Liver (tissue), 9 donors: ENCODE measurements around the gene FADD. TPM values are rescaled to one million over a fixed set of nuclear protein-coding genes. Genes with fewer than 3 reads are reported as not detected.

Experiments used
- DNase-seq: peaks from one replicate; pipeline ENCODE4 v3.0.0-alpha.2; 2017; ENCODE audit warnings: low spot score
- H3K27ac ChIP-seq, 2 donors: one replicate each; pipeline ENCODE4 v1.7.0; 2013; ENCODE audit warnings: inconsistent platforms in 2 of 2, low read length in 2 of 2, control low read depth in 1 of 2, low read depth in 1 of 2, mild to moderate bottlenecking in 1 of 2
- H3K27me3 ChIP-seq, 4 donors: one replicate each; pipeline versions ENCODE4 v1.6.1 to v1.7.0; 2013; ENCODE audit warnings: low read length in 3 of 4, inconsistent platforms in 1 of 4, mild to moderate bottlenecking in 1 of 4, moderate library complexity in 1 of 4; ENCODE audit not compliant: control insufficient read depth in 4 of 4, insufficient read depth in 4 of 4
- H3K36me3 ChIP-seq, 4 donors: one replicate each; pipeline versions ENCODE4 v1.6.1 to v1.7.0; 2013; ENCODE audit warnings: low read length in 3 of 4, mild to moderate bottlenecking in 3 of 4, low read depth in 1 of 4, moderate library complexity in 1 of 4; ENCODE audit not compliant: control insufficient read depth in 4 of 4, insufficient read depth in 3 of 4
- H3K4me1 ChIP-seq, 4 donors: one replicate each; pipeline versions ENCODE4 v1.6.1 to v1.7.0; 2013; ENCODE audit warnings: low read length in 3 of 4, mild to moderate bottlenecking in 3 of 4, moderate library complexity in 1 of 4; ENCODE audit not compliant: control insufficient read depth in 4 of 4, insufficient read depth in 4 of 4
- H3K4me3 ChIP-seq, 3 donors: one replicate each; pipeline versions ENCODE4 v1.6.1 to v1.7.0; 2013; ENCODE audit warnings: low read length in 3 of 3, control low read depth in 1 of 3, low read depth in 1 of 3, mild to moderate bottlenecking in 1 of 3
- H3K9ac ChIP-seq, 2 donors: one replicate each; pipeline ENCODE4 v1.7.0; 2013; ENCODE audit warnings: low read length in 2 of 2, mild to moderate bottlenecking in 2 of 2, moderate library complexity in 2 of 2, control low read depth in 1 of 2, low read depth in 1 of 2
- H3K9me3 ChIP-seq, 4 donors: one replicate each; pipeline versions ENCODE4 v1.6.1 to v1.7.0; 2013; ENCODE audit warnings: low read length in 3 of 4; ENCODE audit not compliant: control insufficient read depth in 4 of 4
- CTCF ChIP-seq: fragments of 150-350 bp; IDR thresholded peaks from 2 replicates; pipeline ENCODE4 v1.5.1; 2017; ENCODE audit warnings: improper control_type of control experiment, low read depth, low read length; ENCODE audit not compliant: missing input control
- EGR1 ChIP-seq, 2 donors: IDR thresholded peaks; 2 replicates each; pipeline ENCODE4 v1.6.1; 2016 to 2018; ENCODE audit warnings: antibody characterized with exemption in 2 of 2, low read depth in 2 of 2
- FOXA1 ChIP-seq: IDR thresholded peaks from 2 replicates; pipeline ENCODE4 v1.6.1; 2016; ENCODE audit warnings: antibody characterized with exemption
- FOXA2 ChIP-seq: IDR thresholded peaks from 2 replicates; pipeline ENCODE4 v1.6.1; 2016; ENCODE audit warnings: antibody characterized with exemption
- GABPA ChIP-seq, 2 donors: IDR thresholded peaks in 1 of 2; conservative IDR thresholded peaks in 1 of 2; 2 replicates each; pipeline ENCODE4 v1.6.1; 2016; ENCODE audit warnings: antibody characterized with exemption in 2 of 2, mild to moderate bottlenecking in 1 of 2, moderate library complexity in 1 of 2
- HNF4G ChIP-seq: IDR thresholded peaks from 2 replicates; pipeline ENCODE4 v1.6.1; 2016; ENCODE audit warnings: antibody characterized with exemption
- MAX ChIP-seq: IDR thresholded peaks from 2 replicates; pipeline ENCODE4 v1.6.1; 2016; ENCODE audit warnings: antibody characterized with exemption
- NR2F2 ChIP-seq: IDR thresholded peaks from 2 replicates; pipeline ENCODE4 v1.6.1; 2016; ENCODE audit warnings: antibody characterized with exemption
- RAD21 ChIP-seq, 2 donors: IDR thresholded peaks; 2 replicates each; pipeline ENCODE4 v1.6.1; 2016; ENCODE audit warnings: antibody characterized with exemption in 2 of 2, mild to moderate bottlenecking in 2 of 2
- REST ChIP-seq: IDR thresholded peaks from 2 replicates; pipeline ENCODE4 v1.6.1; 2016; ENCODE audit warnings: antibody characterized with exemption, mild to moderate bottlenecking
- RXRA ChIP-seq, 2 donors: IDR thresholded peaks; 2 replicates each; pipeline ENCODE4 v1.6.1; 2017 to 2018; ENCODE audit warnings: antibody characterized with exemption in 2 of 2, mild to moderate bottlenecking in 1 of 2
- SP1 ChIP-seq: IDR thresholded peaks from 2 replicates; pipeline ENCODE4 v1.6.1; 2018; ENCODE audit warnings: antibody characterized with exemption, mild to moderate bottlenecking
- TAF1 ChIP-seq: conservative IDR thresholded peaks from 2 replicates; pipeline ENCODE4 v1.6.1; 2016; ENCODE audit warnings: antibody characterized with exemption, mild to moderate bottlenecking
- YY1 ChIP-seq: IDR thresholded peaks from 2 replicates; pipeline ENCODE4 v1.6.1; 2016; ENCODE audit warnings: antibody characterized with exemption, mild to moderate bottlenecking
- WGBS: extraction: QIAGEN DNeasy Blood & Tissue Kit; methylation state at CpG from one replicate; pipeline ENCODE4 v1.1.7; 2013; 5-methylcytosine and 5-hydroxymethylcytosine counted together
- polyA plus RNA-seq, 2 donors: library from polyadenylated mRNA; stranded (reverse) in 1 of 2; unstranded in 1 of 2; fragments of 200-250 nt in 1 of 2; fragments of >200 nt in 1 of 2; fragmentation: Nextera tagmentation in 1 of 2; extraction: Ambion mirVana in 1 of 2; gene quantifications; one replicate each; pipeline versions ENCODE4 v1.2.1 to v1.2.3, GENCODE V29; 2013 to 2015
- total RNA-seq, 2 donors: library from RNA; depleted of rRNA; stranded (reverse); fragments of >200 nt; gene quantifications; one replicate each; pipeline ENCODE4 v1.2.3, GENCODE V29; 2014
- TF ChIP-seq, protein P1 (sequence below): IDR thresholded peaks from 2 replicates; pipeline ENCODE4 v1.6.1; 2016; ENCODE audit warnings: antibody characterized with exemption
- TF ChIP-seq, protein P2 (sequence below): IDR thresholded peaks from 2 replicates; pipeline ENCODE4 v1.6.1; 2016; ENCODE audit warnings: antibody characterized with exemption
- donor health status: healthy.
- donor health status: healthy.
- donor health status: healthy.
- donor health status: healthy.
- donor health status: healthy.

FADD gene
- total and polyA plus RNA-seq, 4 donors, result 1.8 to 17.3 (median 14.8) TPM

- TF ChIP-seq RAD21 (IDR thresholded peaks at IDR 0.05) (no peak), CTCF (no peak), YY1 (no peak), EGR1 (IDR thresholded peaks at IDR 0.05; ENCODE audit: low read depth in 2 of 2) (no peak), GABPA (IDR thresholded peaks at IDR 0.05 in 1 of 2, conservative IDR thresholded peaks at IDR 0.05 in 1 of 2) (no peak), REST (no peak), SP1 (no peak), FOXA1 (no peak), MAX (no peak), NR2F2 (no peak), HNF4G (no peak), RXRA (IDR thresholded peaks at IDR 0.05) (no peak), TAF1 (no peak)
- TF ChIP-seq, protein P1, sequence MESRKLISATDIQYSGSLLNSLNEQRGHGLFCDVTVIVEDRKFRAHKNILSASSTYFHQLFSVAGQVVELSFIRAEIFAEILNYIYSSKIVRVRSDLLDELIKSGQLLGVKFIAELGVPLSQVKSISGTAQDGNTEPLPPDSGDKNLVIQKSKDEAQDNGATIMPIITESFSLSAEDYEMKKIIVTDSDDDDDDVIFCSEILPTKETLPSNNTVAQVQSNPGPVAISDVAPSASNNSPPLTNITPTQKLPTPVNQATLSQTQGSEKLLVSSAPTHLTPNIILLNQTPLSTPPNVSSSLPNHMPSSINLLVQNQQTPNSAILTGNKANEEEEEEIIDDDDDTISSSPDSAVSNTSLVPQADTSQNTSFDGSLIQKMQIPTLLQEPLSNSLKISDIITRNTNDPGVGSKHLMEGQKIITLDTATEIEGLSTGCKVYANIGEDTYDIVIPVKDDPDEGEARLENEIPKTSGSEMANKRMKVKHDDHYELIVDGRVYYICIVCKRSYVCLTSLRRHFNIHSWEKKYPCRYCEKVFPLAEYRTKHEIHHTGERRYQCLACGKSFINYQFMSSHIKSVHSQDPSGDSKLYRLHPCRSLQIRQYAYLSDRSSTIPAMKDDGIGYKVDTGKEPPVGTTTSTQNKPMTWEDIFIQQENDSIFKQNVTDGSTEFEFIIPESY, result no peak
- TF ChIP-seq, protein P2, sequence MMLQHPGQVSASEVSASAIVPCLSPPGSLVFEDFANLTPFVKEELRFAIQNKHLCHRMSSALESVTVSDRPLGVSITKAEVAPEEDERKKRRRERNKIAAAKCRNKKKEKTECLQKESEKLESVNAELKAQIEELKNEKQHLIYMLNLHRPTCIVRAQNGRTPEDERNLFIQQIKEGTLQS, result no peak
- Histone ChIP-seq H3K27me3 (no peaks in the 10 kb centered on the region), H3K4me1 (no peaks in the 10 kb centered on the region), H3K4me3 (no peak overlapping the region), H3K36me3 (no peaks in the 10 kb centered on the region), H3K9ac (no peak overlapping the region), H3K9me3 (no peaks in the 10 kb centered on the region), H3K27ac (no peak overlapping the region)
- no peak for DNase-seq
- WGBS, result 70% methylated on average over 8 of the region's 8 CpGs
Observed at GRCh38 chr11:70246196-70246595, 43.1 kb downstream of the FADD start.

GRCh38 chr11:70247042-70247709 lies 44.1 kb downstream of the FADD start:
- no peak overlapping the region for H3K4me3 ChIP-seq
- no peaks in the 10 kb centered on the region for H3K4me1 ChIP-seq
- H3K27ac ChIP-seq, result no peak overlapping the region
- no peaks in the 10 kb centered on the region for H3K9me3 ChIP-seq
- H3K27me3 ChIP-seq, result no peaks in the 10 kb centered on the region
- WGBS, result 80% methylated on average over 8 of the region's 8 CpGs
- DNase-seq, result no peak
- no peaks in the 10 kb centered on the region for H3K36me3 ChIP-seq
- H3K9ac ChIP-seq, result no peak overlapping the region
- TF ChIP-seq, protein P1, result no peak
- TF ChIP-seq FOXA2 (no peak), REST (no peak), MAX (no peak), NR2F2 (no peak), HNF4G (no peak), SP1 (no peak)
- TF ChIP-seq, protein P2, result no peak
